Activated CD8-positive, alpha-beta memory T cell treated with anti-CD3 and anti-CD28 coated beads for 36 hours (primary cell): ENCODE measurements around the gene DLGAP1. TPM values are rescaled to one million over a fixed set of nuclear protein-coding genes. Genes with fewer than 3 reads are reported as not detected.

ENCODE experiments used
- CTCF ChIA-PET: fragments of 350-600 bp; sonication (Branson Sonifier 250); formaldehyde crosslinking; loops from one replicate; lab custom pipeline; 2021; ENCODE audit warnings: antibody characterized with exemption; lab: Charles Lee
- POLR2A ChIA-PET: fragments of 350-600 bp; sonication (Branson Sonifier 250); formaldehyde crosslinking; loops from one replicate; lab custom pipeline; 2021; ENCODE audit warnings: antibody characterized with exemption; lab: Charles Lee
- total RNA-seq, 2 experiments: library from RNA; stranded (reverse); gene quantifications; one replicate each; pipeline ENCODE4 v1.2.3, GENCODE V29; 2021

Gene DLGAP1
- total RNA-seq, 2 experiments from 2014 or later = not detected

- ChIA-PET CTCF (interaction anchor here (1.0 to 1.2 kb wide), 2 partner anchors 143 to 203 kb away, joined by 3 to 4 read pairs; partner anchors contain the start of gene MYL12A), POLR2A (interaction anchor here (0.6 to 1.4 kb wide), 3 partner anchors 134 to 145 kb away, joined by 3 to 7 read pairs (median 3); no protein-coding TSS in a partner anchor)
These were observed 1003.7 kb downstream of the DLGAP1 start for GRCh38 chr18:3451183-3451988.

DNA sequence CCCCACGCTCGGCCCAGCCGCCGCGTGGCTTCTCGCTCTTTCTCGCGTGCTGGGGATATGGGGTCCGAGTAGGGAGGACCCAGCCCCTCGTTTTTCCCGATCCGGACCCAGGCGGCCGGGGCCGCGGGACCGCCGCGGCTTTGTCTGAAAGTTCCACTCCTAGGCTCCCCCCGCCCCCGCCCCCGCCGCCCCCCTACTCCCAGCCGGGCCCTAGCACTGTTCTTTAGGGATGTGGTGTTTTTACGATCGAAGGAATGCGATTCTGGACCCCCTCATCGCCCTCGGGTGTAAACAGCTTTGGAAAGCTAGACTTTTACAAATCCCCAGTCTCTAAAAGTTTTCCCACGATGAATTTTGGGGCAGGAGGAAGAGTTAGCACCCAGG, 1004.3 kb downstream of the DLGAP1 start:
- CTCF ChIA-PET = interaction anchor here (1.0 to 1.2 kb wide), 2 partner anchors 144 to 203 kb away, joined by 3 to 4 read pairs; partner anchors contain the start of gene MYL12A
- POLR2A ChIA-PET = interaction anchor here (0.6 to 1.4 kb wide), 3 partner anchors 135 to 145 kb away, joined by 3 to 7 read pairs (median 3); no protein-coding TSS in a partner anchor

GRCh38 chr18:3450012-3450798, 1004.9 kb downstream of the DLGAP1 start, which contains the start of gene TGIF1:
Gene TGIF1 (plus strand): TSS chr18:3450172. CDS start chr18:3450490, 318 bp downstream.
- POLR2A ChIA-PET = interaction anchor here (1.2 to 1.4 kb wide), 3 partner anchors 144 to 146 kb away, joined by 3 to 7 read pairs (median 6); no protein-coding TSS in a partner anchor
- CTCF ChIA-PET = interaction anchor here (1.0 to 1.2 kb wide), 2 partner anchors 144 to 202 kb away, joined by 3 to 4 read pairs; partner anchors contain the start of gene MYL12A

DNA sequence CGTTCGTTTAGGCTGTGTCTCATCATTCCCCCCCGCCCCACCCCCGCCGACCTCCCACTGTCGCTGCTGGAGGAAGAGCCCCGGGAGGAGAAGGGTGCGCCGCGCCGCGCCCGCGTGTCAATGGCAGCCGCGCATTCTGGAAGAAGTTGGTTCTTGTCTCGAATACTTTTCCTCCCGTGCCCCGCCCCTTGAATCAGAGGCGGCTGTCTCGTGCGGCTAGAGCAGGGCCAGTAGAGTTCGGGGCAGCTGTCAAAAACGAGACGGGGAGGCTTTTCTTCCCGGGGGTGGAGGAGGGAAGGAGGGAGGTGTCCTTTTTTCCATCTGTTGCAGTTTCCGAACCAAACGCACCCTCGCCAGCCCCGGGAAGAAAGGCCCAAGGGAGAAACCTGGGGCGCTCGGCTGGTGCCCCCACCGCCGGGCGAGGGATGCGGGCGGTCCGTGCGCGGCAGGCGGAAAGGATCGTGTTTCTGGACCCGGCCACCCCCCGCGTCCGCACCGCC, 1005.5 kb downstream of the DLGAP1 start:
- ChIA-PET CTCF (interaction anchor here (1.0 kb wide), 1 partner anchor 144 kb away, joined by 5 read pairs; no protein-coding TSS in a partner anchor), POLR2A (interaction anchor here (1.4 kb wide), 1 partner anchor 145 kb away, joined by 6 read pairs; no protein-coding TSS in a partner anchor)

DNA sequence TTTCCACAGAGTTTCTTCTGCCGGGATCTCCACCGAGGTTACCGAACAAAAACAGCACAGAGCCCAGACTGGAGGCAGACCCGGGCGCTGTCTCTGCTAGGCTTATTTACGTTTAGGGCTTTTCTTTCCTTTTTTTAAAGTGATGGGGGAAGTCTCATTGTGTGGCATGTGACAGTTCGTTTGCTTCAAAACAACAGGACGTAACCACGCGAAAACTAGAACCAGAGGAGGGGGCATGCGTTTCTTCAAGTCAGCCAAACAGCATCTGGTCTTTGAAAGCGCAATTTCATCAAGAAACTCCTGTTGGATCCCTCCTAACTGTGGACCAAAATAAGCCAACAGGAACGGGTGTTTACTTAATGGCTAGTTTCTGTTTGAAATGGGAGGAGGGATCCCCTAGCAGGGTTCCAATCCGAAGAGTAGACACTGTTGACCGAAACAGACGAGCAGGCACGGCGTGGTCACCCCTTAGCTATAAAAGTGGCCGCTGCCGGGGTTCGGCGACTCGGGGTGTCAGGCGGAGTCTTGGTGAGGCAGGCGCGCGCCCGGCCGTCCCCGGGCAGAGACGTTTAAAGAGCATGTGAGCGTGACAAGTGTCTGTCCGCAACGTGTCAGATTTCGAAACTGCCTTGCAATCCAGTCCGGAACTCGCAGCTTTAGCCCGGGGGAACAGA, 1006.1 kb downstream of the DLGAP1 start:
- CTCF ChIA-PET = interaction anchor here (1.0 kb wide), 1 partner anchor 145 kb away, joined by 5 read pairs; no protein-coding TSS in a partner anchor
- POLR2A ChIA-PET = interaction anchor here (0.6 to 1.4 kb wide), 3 partner anchors 10 to 146 kb away, joined by 3 to 6 read pairs (median 3); no protein-coding TSS in a partner anchor

DNA sequence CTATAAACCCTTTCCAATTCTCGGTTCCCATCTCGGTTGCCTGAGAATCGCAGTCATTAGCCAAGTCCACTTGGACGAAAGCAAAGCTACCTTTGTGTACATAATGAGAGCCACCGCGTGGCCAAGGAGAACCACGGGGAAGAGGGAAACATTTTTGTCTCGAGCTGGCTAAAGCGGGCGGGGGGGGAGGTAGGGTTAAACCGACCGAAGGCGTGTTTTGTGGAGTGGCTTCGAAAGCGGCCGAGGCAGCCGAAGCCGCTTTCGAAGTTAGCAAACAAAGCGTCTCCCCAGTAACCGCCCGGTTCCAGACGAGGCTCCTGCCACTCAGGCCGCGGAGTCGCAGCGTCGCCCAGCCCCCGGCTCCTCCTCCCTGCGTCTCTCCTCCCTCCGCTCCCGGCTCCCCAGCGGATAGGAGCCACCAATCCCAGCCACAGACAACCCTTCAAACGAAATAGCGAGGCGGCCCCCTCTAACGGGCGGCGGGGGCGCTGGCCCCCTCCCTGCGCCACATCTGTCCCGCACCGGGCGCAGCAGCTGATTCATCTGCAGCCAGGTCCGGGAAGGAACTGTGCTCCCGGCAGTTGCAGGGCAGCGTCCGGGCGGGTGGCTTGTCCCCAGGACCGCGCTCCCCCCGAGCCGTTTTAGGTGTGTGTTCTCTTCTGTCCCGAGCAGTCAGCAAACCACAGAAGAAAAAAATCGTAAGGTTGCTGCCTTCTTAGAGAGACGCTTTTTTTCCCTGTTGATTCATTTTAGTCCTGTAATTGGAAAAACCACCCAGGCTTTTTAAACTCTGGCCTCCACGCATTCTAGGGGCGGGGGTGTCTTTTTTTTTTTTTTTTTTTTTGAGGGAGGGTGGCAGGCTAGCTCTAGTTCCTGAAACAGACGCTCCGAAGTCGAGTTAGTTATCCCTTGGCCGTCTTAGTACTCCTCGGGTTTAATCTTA, 1006.9 kb downstream of the DLGAP1 start:
- CTCF ChIA-PET = interaction anchor here (0.7 to 1.3 kb wide), 6 partner anchors 39 to 202 kb away, joined by 3 to 6 read pairs (median 4); no protein-coding TSS in a partner anchor

GRCh38 chr18:3447068-3447894, 1007.8 kb downstream of the DLGAP1 start:
- POLR2A ChIA-PET = interaction anchor here (0.6 to 1.3 kb wide), 6 partner anchors 35 to 150 kb away, joined by 3 to 7 read pairs (median 4); no protein-coding TSS in a partner anchor
- CTCF ChIA-PET = interaction anchor here (0.7 to 1.3 kb wide), 5 partner anchors 38 to 201 kb away, joined by 3 to 6 read pairs (median 4); no protein-coding TSS in a partner anchor

More for the DNA sequence above, 1006.9 kb downstream of the DLGAP1 start:
- POLR2A ChIA-PET = interaction anchor here (0.6 to 1.4 kb wide), 8 partner anchors 11 to 151 kb away, joined by 3 to 7 read pairs (median 4); no protein-coding TSS in a partner anchor
